ENCODE results near the gene STING1. TPM values are rescaled to one million over a fixed set of nuclear protein-coding genes. Genes with fewer than 3 reads are reported as not detected.
A peak's percentile ranks its signal among the peaks of the same experiment; 100 is the strongest.

Gene STING1
- total and polyA plus RNA-seq, 2 of the 13 experiments (the other 11 are each of a cell fraction or from before 2014, with no cell fraction given): 1.3 to 4.4 TPM

GRCh38 chr5:139517683-139518564, 35.4 kb upstream of the STING1 start (continued):
- TF ChIP-seq NONO (IDR thresholded peaks at IDR 0.05) (no peak), NONO (CRISPR knock-in tag; conservative IDR thresholded peaks at IDR 0.05) (peak; percentile 92), REXO4 (CRISPR knock-in tag; IDR thresholded peaks at IDR 0.05; ENCODE audit: borderline replicate concordance) (no peak), KMT2B (CRISPR knock-in tag; IDR thresholded peaks at IDR 0.05) (peak; percentile 58; the same call in 1 of the 2 replicates), NRL (CRISPR knock-in tag; IDR thresholded peaks at IDR 0.05; ENCODE audit: borderline replicate concordance) (peak; percentile 85), MYPOP (CRISPR knock-in tag; IDR thresholded peaks at IDR 0.05) (peak; percentile 85), SMARCC2 (IDR thresholded peaks at IDR 0.05) (no peak), HDAC1 (CRISPR knock-in tag; IDR thresholded peaks at IDR 0.05) (peak; percentile 88), GFI1 (CRISPR knock-in tag; IDR thresholded peaks at IDR 0.05; ENCODE audit: borderline replicate concordance) (peak; percentile 44; the same call in 1 of the 2 replicates), LRRFIP1 (CRISPR knock-in tag; conservative IDR thresholded peaks at IDR 0.05) (no peak), ZNF160 (CRISPR knock-in tag; IDR thresholded peaks at IDR 0.05) (peak; percentile 81), ZNF331 (CRISPR knock-in tag; IDR thresholded peaks at IDR 0.05) (peak; percentile 76; the same call in 1 of the 2 replicates), ZHX1 (CRISPR knock-in tag; IDR thresholded peaks at IDR 0.05; ENCODE audit: low read depth) (0 out of 2 replicates have a peak, but pooled peaks have one; percentile 84), HES4 (CRISPR knock-in tag; IDR thresholded peaks at IDR 0.05; ENCODE audit: borderline replicate concordance) (peak; percentile 86), ZKSCAN1 (IDR thresholded peaks at IDR 0.05; ENCODE audit: low read length) (no peak), MIXL1 (CRISPR knock-in tag; IDR thresholded peaks at IDR 0.05) (no peak), ZNF674 (CRISPR knock-in tag; IDR thresholded peaks at IDR 0.05; ENCODE audit: low read depth) (no peak), ZNF275 (CRISPR knock-in tag; IDR thresholded peaks at IDR 0.05; ENCODE audit: borderline replicate concordance) (no peak; the same call in 1 of the 2 replicates), NR3C1 (CRISPR knock-in tag; IDR thresholded peaks at IDR 0.05) (no peak), GTF2F1 (IDR thresholded peaks at IDR 0.05; ENCODE audit: low read length) (no peak; the same call in 1 of the 2 replicates), CCDC6 (CRISPR knock-in tag; IDR thresholded peaks at IDR 0.05) (peak; percentile 87), SKI (IDR thresholded peaks at IDR 0.05; ENCODE audit: partially characterized antibody) (peak; percentile 92), NFE2L2 (IDR thresholded peaks at IDR 0.05; ENCODE audit: low read length) (no peak)

Measured in HepG2 (cell line).